HepG2 (cell line): ENCODE data around the gene SLC22A14. TPM values are rescaled to one million over a fixed set of nuclear protein-coding genes. Genes with fewer than 3 reads are reported as not detected.

ENCODE experiments used
- GTF2F1 ChIP-seq: fragments of 150-350 bp; IDR thresholded peaks from 2 replicates; pipeline ENCODE4 v1.6.1; 2014; ENCODE audit warnings: low read length
- KDM2A ChIP-seq: sonication (generic); formaldehyde crosslinking; IDR thresholded peaks from 2 replicates; pipeline ENCODE4 v1.4.0; 2020; ENCODE audit warnings: low read depth, missing genetic modification reagents, borderline replicate concordance
- KIAA2018 ChIP-seq: sonication (generic); formaldehyde crosslinking; IDR thresholded peaks from 2 replicates; pipeline ENCODE4 v1.5.0; 2020; ENCODE audit warnings: mild to moderate bottlenecking, missing genetic modification reagents, borderline replicate concordance
- MEIS1 ChIP-seq: sonication (generic); formaldehyde crosslinking; IDR thresholded peaks from 2 replicates; pipeline ENCODE4 v1.9.0; 2021; ENCODE audit warnings: mild to moderate bottlenecking, missing genetic modification reagents, moderate library complexity, borderline replicate concordance
- MXD1 ChIP-seq: sonication (generic); formaldehyde crosslinking; IDR thresholded peaks from 2 replicates; pipeline ENCODE4 v1.4.0; 2020; ENCODE audit warnings: mild to moderate bottlenecking, missing genetic modification reagents
- ZBTB21 ChIP-seq: sonication (generic); formaldehyde crosslinking; IDR thresholded peaks from 2 replicates; pipeline ENCODE4 v1.4.0; 2020; ENCODE audit warnings: missing genetic modification reagents
- ZNF562 ChIP-seq: sonication (generic); formaldehyde crosslinking; IDR thresholded peaks from 2 replicates; pipeline ENCODE4 v1.8.0; 2022; ENCODE audit warnings: missing genetic modification reagents, borderline replicate concordance
- ZNF703 ChIP-seq: sonication (generic); formaldehyde crosslinking; IDR thresholded peaks from 2 replicates; pipeline ENCODE4 v1.5.1; 2020; ENCODE audit warnings: missing genetic modification reagents, mild to moderate bottlenecking, moderate library complexity, borderline replicate concordance
- polyA plus RNA-seq, 8 experiments: library from polyadenylated mRNA; depleted of rRNA in 3 of 8; stranded (reverse) in 7 of 8; unstranded in 1 of 8; fragments of >200 nt; fragmentation: Illumina TruSeq in 4 of 8; extraction: Trizol in 4 of 8; gene quantifications; 2 replicates each; pipeline versions ENCODE4 v1.2.1 to v1.2.3, GENCODE V29; 2011 to 2016; ENCODE audit warnings: low read depth in 4 of 8, missing spikeins in 1 of 8, mixed read lengths in 1 of 8; ENCODE audit not compliant: insufficient read depth in 1 of 8
- total RNA-seq, 5 experiments: library from RNA; depleted of rRNA; stranded (reverse); fragments of >200 nt; fragmentation: Illumina TruSeq; extraction: Trizol; gene quantifications; 2 replicates each; pipeline ENCODE4 v1.2.3, GENCODE V29; 2016; ENCODE audit warnings: low read depth in 1 of 5

SLC22A14 gene
- total and polyA plus RNA-seq, 2 of the 13 experiments (the other 11 are each of a cell fraction or from before 2014, with no cell fraction given): 0.03 TPM; not detected in 1

- no peak for TF ChIP-seq GTF2F1
- no peak for TF ChIP-seq ZBTB21 (CRISPR knock-in tag)
- no peak for TF ChIP-seq ZNF703 (CRISPR knock-in tag)
- TF ChIP-seq KIAA2018 (CRISPR knock-in tag): no peak
- TF ChIP-seq MEIS1 (CRISPR knock-in tag): no peak
- TF ChIP-seq MXD1 (CRISPR knock-in tag): no peak
- TF ChIP-seq KDM2A (CRISPR knock-in tag): no peak
- TF ChIP-seq ZNF562 (CRISPR knock-in tag): no peak
These were observed 16.3 kb upstream of the SLC22A14 start, which contains the start of gene SLC22A13 (continued) for GRCh38 chr3:38265604-38266307.
